Psoas muscle (tissue), 8 donors: Measurements from ENCODE around the gene GPR37L1. TPM values are rescaled to one million over a fixed set of nuclear protein-coding genes. Genes with fewer than 3 reads are reported as not detected.

Experiments used
- ATAC-seq, 4 donors: fragments of 200-7000 bp; cut with Tn5 transposase; one replicate each; pipeline ENCODE4 v1.9.1; 2020; ENCODE audit warnings: moderate library complexity in 3 of 4, mild to moderate bottlenecking in 2 of 4
- DNase-seq, 2 donors: peaks; one replicate each; pipeline ENCODE4 v3.0.0-alpha.2; 2020
- H3K27ac ChIP-seq: fragments of 200-600 bp; one replicate; pipeline ENCODE4 v1.8.0; 2022
- H3K27me3 ChIP-seq, 3 donors: fragments of 200-600 bp in 1 of 3; one replicate each; pipeline versions ENCODE4 v1.6.1 to v1.8.0; 2013 to 2022; ENCODE audit warnings: low read length in 2 of 3, mild to moderate bottlenecking in 2 of 3, moderate library complexity in 1 of 3; ENCODE audit not compliant: insufficient read depth in 3 of 3
- H3K36me3 ChIP-seq, 2 donors: fragments of 200-600 bp in 1 of 2; one replicate each; pipeline versions ENCODE4 v1.6.1 to v1.8.0; 2013 to 2022; ENCODE audit warnings: low read depth in 1 of 2, mild to moderate bottlenecking in 1 of 2, moderate library complexity in 1 of 2; ENCODE audit not compliant: insufficient read depth in 1 of 2
- H3K4me1 ChIP-seq: fragments of 200-600 bp; one replicate; pipeline ENCODE4 v1.8.0; 2022
- H3K4me3 ChIP-seq: fragments of 200-600 bp; one replicate; pipeline ENCODE4 v1.8.0; 2022; ENCODE audit warnings: mild to moderate bottlenecking
- H3K9me3 ChIP-seq: fragments of 200-600 bp; one replicate; pipeline ENCODE4 v1.8.0; 2022
- WGBS, 3 donors: extraction: QIAGEN DNeasy Blood & Tissue Kit; methylation state at CpG; one replicate each; pipeline versions ENCODE4 v1.1.6 to v1.1.7; 2013; 5-methylcytosine and 5-hydroxymethylcytosine counted together
- intact Hi-C, 2 donors: fragments of 100-400 bp; cut with DNase I; formaldehyde crosslinking; loops; one replicate each; pipeline versions ENCODE4 v1.11.0 to v1.14.2; 2022
- polyA plus RNA-seq, 3 donors: library from polyadenylated mRNA; stranded (reverse); fragments of 200-250 nt; gene quantifications; one replicate each; pipeline ENCODE4 v1.2.3, GENCODE V29; 2013
- total RNA-seq, 4 donors: library from RNA; stranded (reverse); fragmentation: NEBNext Ultra II Directional in 2 of 4; extraction: Animal tissue kit (Norgen Biotek cat#: 25700) in 2 of 4; gene quantifications; one replicate each; pipeline versions ENCODE4 v1.2.1 to v1.2.4, GENCODE V29; 2021 to 2023
- TF ChIP-seq, protein P1 (sequence below): fragments of 200-600 bp; IDR thresholded peaks from one replicate; pipeline ENCODE4 v1.8.0; 2022; ENCODE audit warnings: antibody characterized with exemption
- donor health status: healthy with polysubstance abuse.
- donor health status: DM: no; HTN: no; CAD: no; lungs with moderate emphysema.
- donor health status: Bipolar disorder and iron deficiency.
- donor health status: healthy.
- donor health status: DM: yes; HTN: yes; CAD: no.
- donor health status: DM: no; HTN: no; CAD: no.
- donor health status: DM: no; HTN: no; CAD: no.
- donor health status: DM: yes; HTN: yes; CAD: no.

GPR37L1 gene
- total and polyA plus RNA-seq, 7 donors = 0.01 TPM; not detected in 4

DNA sequence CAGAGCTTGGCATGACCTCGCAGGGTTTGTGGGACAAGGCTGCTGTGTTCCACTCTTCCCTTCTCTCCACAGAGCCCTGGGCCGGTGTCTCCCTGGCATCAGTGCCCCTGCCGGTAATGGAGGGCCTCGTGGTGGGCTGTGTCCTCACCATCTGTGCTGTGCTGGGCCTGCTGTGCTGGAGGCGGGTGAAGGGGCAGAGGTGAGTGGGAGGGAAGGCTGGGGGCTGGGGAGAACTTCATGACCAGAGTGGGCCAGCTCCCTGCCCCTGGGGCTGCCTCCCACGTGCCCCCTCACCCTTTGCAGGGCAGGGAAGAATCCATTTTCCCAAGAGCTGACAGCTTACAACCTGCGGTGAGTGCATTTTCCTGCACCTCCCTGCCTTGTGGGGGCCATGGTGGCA is 58.9 kb downstream of the GPR37L1 start:
- TF ChIP-seq, protein P1, sequence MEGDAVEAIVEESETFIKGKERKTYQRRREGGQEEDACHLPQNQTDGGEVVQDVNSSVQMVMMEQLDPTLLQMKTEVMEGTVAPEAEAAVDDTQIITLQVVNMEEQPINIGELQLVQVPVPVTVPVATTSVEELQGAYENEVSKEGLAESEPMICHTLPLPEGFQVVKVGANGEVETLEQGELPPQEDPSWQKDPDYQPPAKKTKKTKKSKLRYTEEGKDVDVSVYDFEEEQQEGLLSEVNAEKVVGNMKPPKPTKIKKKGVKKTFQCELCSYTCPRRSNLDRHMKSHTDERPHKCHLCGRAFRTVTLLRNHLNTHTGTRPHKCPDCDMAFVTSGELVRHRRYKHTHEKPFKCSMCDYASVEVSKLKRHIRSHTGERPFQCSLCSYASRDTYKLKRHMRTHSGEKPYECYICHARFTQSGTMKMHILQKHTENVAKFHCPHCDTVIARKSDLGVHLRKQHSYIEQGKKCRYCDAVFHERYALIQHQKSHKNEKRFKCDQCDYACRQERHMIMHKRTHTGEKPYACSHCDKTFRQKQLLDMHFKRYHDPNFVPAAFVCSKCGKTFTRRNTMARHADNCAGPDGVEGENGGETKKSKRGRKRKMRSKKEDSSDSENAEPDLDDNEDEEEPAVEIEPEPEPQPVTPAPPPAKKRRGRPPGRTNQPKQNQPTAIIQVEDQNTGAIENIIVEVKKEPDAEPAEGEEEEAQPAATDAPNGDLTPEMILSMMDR = no peak
- intact Hi-C loops = loop anchor here in 1 of 2 donors (5.0 kb wide), 1 partner anchor 536 kb away; no protein-coding TSS in a partner anchor
- DNase-seq (no peak), ATAC-seq (no peak)
- Histone ChIP-seq H3K4me3 (no peak overlapping the region), H3K36me3 (no peaks in the 10 kb centered on the region), H3K4me1 (no peaks in the 10 kb centered on the region), H3K9me3 (no peaks in the 10 kb centered on the region), H3K27me3 (no peaks in the 10 kb centered on the region), H3K27ac (no peak overlapping the region)
- WGBS, 3 donors = 84 to 90% (median 85%) methylated on average over 7 of the region's 7 CpGs

DNA sequence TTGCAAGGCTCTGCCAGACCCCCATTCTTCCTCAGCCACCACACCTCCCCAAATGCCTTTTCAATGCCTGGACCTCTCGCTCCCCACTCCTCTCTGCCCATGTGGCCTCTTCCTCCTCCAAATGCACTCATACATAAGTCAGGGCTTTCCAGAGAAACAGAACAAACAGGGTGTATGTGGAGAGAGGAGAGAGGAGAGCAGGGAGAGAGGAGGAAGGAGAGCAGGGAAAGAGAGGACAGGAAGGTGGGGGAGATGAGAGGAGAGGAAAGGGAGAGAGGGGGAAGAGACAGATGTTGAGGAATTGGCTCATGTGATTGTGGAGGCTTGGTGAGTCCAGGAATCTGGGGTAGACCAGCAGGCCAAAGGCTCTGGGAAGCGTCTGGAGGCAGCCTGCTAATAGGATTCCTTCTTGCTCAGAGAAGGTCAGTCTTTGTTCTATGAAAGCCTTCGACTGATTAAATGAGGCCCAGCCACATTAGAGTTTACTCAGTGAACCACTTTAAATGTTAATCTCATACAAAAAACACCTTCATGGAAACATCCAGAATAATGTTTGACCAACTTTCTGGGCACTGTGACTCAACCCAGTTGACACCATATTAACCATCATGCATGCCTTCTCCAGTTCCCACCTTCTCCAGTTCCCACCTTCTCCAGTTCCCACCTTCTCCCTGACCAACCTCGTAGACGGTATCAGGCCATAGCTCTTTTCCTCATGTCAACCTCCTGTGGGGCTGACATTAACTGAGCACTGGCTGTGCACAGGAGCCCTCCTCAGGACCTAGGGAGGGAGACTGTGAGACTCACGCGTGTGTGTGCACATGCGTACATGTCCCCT is 59.5 kb downstream of the GPR37L1 start:
- H3K27me3 ChIP-seq = no peaks in the 10 kb centered on the region
- WGBS, 3 donors = 86 to 92% (median 90%) methylated on average over 8 of the region's 8 CpGs
- DNase-seq (no peak), ATAC-seq (no peak)
- H3K36me3 ChIP-seq = no peaks in the 10 kb centered on the region
- no peaks in the 10 kb centered on the region for H3K4me1 ChIP-seq
- no peak overlapping the region for H3K4me3 ChIP-seq
- H3K27ac ChIP-seq = no peak overlapping the region
- TF ChIP-seq, protein P1 = no peak
- no peaks in the 10 kb centered on the region for H3K9me3 ChIP-seq
- intact Hi-C loops = loop anchor here in 1 of 2 donors (5.0 kb wide), 1 partner anchor 535 kb away; no protein-coding TSS in a partner anchor

Other genes starting within 250 kb of the GPR37L1 start
- 100 to 1,000 TPM; 105 to 157 (median 137) TPM for gene SHISA4, start 234.0 kb upstream of the GPR37L1 start, total RNA-seq
- gene SHISA4, start 234.0 kb upstream of the GPR37L1 start, polyA plus RNA-seq = 100 to 1,000 TPM in 2 of 3 donors, 10 to 100 TPM in 1; 74.8 to 264 (median 151) TPM
- gene LMOD1, start 176.4 kb upstream of the GPR37L1 start, total RNA-seq = 10 to 100 TPM; 12.8 to 45.4 (median 24.6) TPM
- 10 to 100 TPM in 2 of 3 donors, 1 to 10 TPM in 1; 4.9 to 15.5 (median 11.4) TPM for gene LMOD1, start 176.4 kb upstream of the GPR37L1 start, polyA plus RNA-seq
- 100 to 1,000 TPM in 1 of 4 donors, 10 to 100 TPM in 3; 45.4 to 132 (median 68.4) TPM for gene TIMM17A, start 167.4 kb upstream of the GPR37L1 start, total RNA-seq
- gene TIMM17A, start 167.4 kb upstream of the GPR37L1 start, polyA plus RNA-seq = 100 to 1,000 TPM in 2 of 3 donors, 10 to 100 TPM in 1; 79.6 to 176 (median 163) TPM
- 10 to 100 TPM; 12.8 to 18.7 (median 14.6) TPM for gene RNPEP, start 140.3 kb upstream of the GPR37L1 start, total RNA-seq
- gene RNPEP, start 140.3 kb upstream of the GPR37L1 start, polyA plus RNA-seq = 10 to 100 TPM in 1 of 3 donors, 1 to 10 TPM in 2; 6.2 to 16.9 (median 9.7) TPM
- gene ELF3, start 112.3 kb upstream of the GPR37L1 start, total RNA-seq = 1 to 10 TPM in 1 of 4 donors, under 1 TPM in 3; 0.22 to 1.4 (median 0.50) TPM
- under 1 TPM; 0.21 to 0.42 (median 0.25) TPM for gene ELF3, start 112.3 kb upstream of the GPR37L1 start, polyA plus RNA-seq
- 10 to 100 TPM; 53.1 to 70.6 (median 62.3) TPM for gene ARL8A, start 21.8 kb downstream of the GPR37L1 start, total RNA-seq
- 10 to 100 TPM; 26.6 to 34.0 (median 26.6) TPM for gene ARL8A, start 21.8 kb downstream of the GPR37L1 start, polyA plus RNA-seq
- 1 to 10 TPM in 1 of 4 donors, under 1 TPM in 3; 0.32 to 1.0 (median 0.45) TPM for gene PTPN7, start 37.7 kb downstream of the GPR37L1 start, total RNA-seq
- under 1 TPM; 0.10 to 0.17 (median 0.13) TPM for gene PTPN7, start 37.7 kb downstream of the GPR37L1 start, polyA plus RNA-seq
- gene LGR6, start 70.9 kb downstream of the GPR37L1 start, total RNA-seq = under 1 TPM in 1 of 4 donors, not detected in 3; 0.19 TPM
- gene LGR6, start 70.9 kb downstream of the GPR37L1 start, polyA plus RNA-seq = under 1 TPM; 0.12 to 0.20 (median 0.13) TPM
- gene UBE2T, start 219.0 kb downstream of the GPR37L1 start, total RNA-seq = 10 to 100 TPM in 2 of 4 donors, 1 to 10 TPM in 2; 4.9 to 11.5 (median 7.6) TPM
- gene UBE2T, start 219.0 kb downstream of the GPR37L1 start, polyA plus RNA-seq = 10 to 100 TPM; 10.7 to 38.5 (median 19.6) TPM
- gene PPP1R12B, start 225.8 kb downstream of the GPR37L1 start, total RNA-seq = 100 to 1,000 TPM in 3 of 4 donors, 10 to 100 TPM in 1; 86.1 to 189 (median 158) TPM
- gene PPP1R12B, start 225.8 kb downstream of the GPR37L1 start, polyA plus RNA-seq = 10 to 100 TPM in 2 of 3 donors, 1 to 10 TPM in 1; 8.3 to 73.3 (median 18.7) TPM